Body of pancreas (tissue), 4 donors: ENCODE data around the gene APCDD1. TPM values are rescaled to one million over a fixed set of nuclear protein-coding genes. Genes with fewer than 3 reads are reported as not detected.
A peak's percentile ranks its signal among the peaks of the same experiment; 100 is the strongest.

Experiments used
- ATAC-seq: fragments of 150-250 bp; one replicate; pipeline ENCODE4 v1.9.1; 2016
- DNase-seq, 4 donors: peaks; one replicate each; pipeline ENCODE4 v3.0.0-alpha.2; 2019
- H3K27ac ChIP-seq, 4 donors: fragments of 200-600 bp; sonication (generic); 1 replicate in 3 of 4; 2 replicates in 1 of 4; pipeline versions ENCODE4 v1.5.1 to v1.6.1; 2016 to 2019; ENCODE audit warnings: mild to moderate bottlenecking in 1 of 4, mixed read lengths in 1 of 4, moderate library complexity in 1 of 4
- H3K27me3 ChIP-seq, 2 donors: fragments of 200-600 bp; sonication (generic); one replicate each; pipeline ENCODE4 v1.6.0; 2016; ENCODE audit warnings: mild to moderate bottlenecking in 1 of 2
- H3K36me3 ChIP-seq, 2 donors: fragments of 200-600 bp; sonication (generic); replicated peaks in 1 of 2; 2 replicates each; pipeline ENCODE4 v1.5.1; 2016; ENCODE audit warnings: low read depth in 2 of 2; ENCODE audit not compliant: insufficient read depth in 1 of 2
- H3K4me1 ChIP-seq: fragments of 200-600 bp; sonication (generic); one replicate; pipeline ENCODE4 v1.6.0; 2016
- H3K4me3 ChIP-seq, 2 donors: fragments of 200-600 bp; sonication (generic); 1 replicate in 1 of 2; 2 replicates in 1 of 2; pipeline ENCODE4 v1.5.1; 2016 to 2019
- H3K9me3 ChIP-seq, 3 donors: fragments of 200-600 bp; sonication (generic); 1 replicate in 2 of 3; 2 replicates in 1 of 3; pipeline ENCODE4 v1.5.1; 2016
- POLR2A ChIP-seq, 3 donors: fragments of 450-650 bp; IDR thresholded peaks; one replicate each; pipeline ENCODE4 v1.6.1; 2016; ENCODE audit warnings: antibody characterized with exemption in 3 of 3, mild to moderate bottlenecking in 2 of 3
- WGBS, 2 donors: methylation state at CpG; one replicate each; pipeline ENCODE4 v1.1.5; 2017; 5-methylcytosine and 5-hydroxymethylcytosine counted together
- intact Hi-C: fragments of 100-400 bp; cut with DNase I; formaldehyde crosslinking; loops from one replicate; pipeline ENCODE4 v1.15.1; 2023
- total RNA-seq, 2 donors: library from RNA; depleted of rRNA; stranded (reverse); fragments of >200 nt; gene quantifications; one replicate each; pipeline ENCODE4 v1.1.0, GENCODE V29; 2016
- TF ChIP-seq, protein P1 (sequence below), 7 experiments: fragments of 450-650 bp in 4 of 7; fragments of 200-600 bp in 3 of 7; sonication (generic) in 3 of 7; IDR thresholded peaks; one replicate each; pipeline ENCODE4 v1.5.1; 2016 to 2019; ENCODE audit warnings: antibody characterized with exemption in 7 of 7

Gene APCDD1
- total RNA-seq, 2 donors from 2014 or later: 8.6 to 31.3 TPM

DNA sequence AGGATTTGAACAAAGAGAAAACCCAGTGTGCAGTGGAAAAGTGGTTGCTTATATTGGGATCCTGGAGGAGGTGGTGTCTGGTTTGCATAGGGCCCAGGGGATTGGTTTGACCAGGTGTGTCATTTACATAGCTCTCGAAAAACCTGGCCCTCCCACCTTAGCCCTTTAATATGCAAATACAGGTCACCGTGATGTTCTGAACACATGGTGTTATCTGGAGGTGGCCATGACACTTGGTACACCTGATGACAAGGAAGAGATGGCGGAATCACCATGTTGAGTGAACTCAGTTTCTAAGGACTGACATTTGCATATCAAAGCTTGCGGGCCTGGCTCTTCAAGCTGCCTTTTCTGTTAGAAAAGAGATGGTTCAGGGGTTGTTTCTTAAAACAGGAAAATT lies 69.1 kb downstream of the APCDD1 start:
- DNase-seq (no peak), ATAC-seq (no peak)
- Histone ChIP-seq H3K4me3 (no peak overlapping the region), H3K4me1 (peaks cover 39% of the 10 kb centered on the region), H3K27ac (no peak overlapping the region), H3K9me3 (no peaks in the 10 kb centered on the region), H3K36me3 (no peaks in the 10 kb centered on the region), H3K27me3 (no peaks in the 10 kb centered on the region)
- no peak for TF ChIP-seq POLR2A (IDR thresholded peaks at IDR 0.05)
- TF ChIP-seq, protein P1, sequence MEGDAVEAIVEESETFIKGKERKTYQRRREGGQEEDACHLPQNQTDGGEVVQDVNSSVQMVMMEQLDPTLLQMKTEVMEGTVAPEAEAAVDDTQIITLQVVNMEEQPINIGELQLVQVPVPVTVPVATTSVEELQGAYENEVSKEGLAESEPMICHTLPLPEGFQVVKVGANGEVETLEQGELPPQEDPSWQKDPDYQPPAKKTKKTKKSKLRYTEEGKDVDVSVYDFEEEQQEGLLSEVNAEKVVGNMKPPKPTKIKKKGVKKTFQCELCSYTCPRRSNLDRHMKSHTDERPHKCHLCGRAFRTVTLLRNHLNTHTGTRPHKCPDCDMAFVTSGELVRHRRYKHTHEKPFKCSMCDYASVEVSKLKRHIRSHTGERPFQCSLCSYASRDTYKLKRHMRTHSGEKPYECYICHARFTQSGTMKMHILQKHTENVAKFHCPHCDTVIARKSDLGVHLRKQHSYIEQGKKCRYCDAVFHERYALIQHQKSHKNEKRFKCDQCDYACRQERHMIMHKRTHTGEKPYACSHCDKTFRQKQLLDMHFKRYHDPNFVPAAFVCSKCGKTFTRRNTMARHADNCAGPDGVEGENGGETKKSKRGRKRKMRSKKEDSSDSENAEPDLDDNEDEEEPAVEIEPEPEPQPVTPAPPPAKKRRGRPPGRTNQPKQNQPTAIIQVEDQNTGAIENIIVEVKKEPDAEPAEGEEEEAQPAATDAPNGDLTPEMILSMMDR (IDR thresholded peaks at IDR 0.05): no peak
- intact Hi-C loops: no loop called here
- 80 to 83% methylated on average over 4 of the region's 4 CpGs for WGBS, 2 donors

DNA sequence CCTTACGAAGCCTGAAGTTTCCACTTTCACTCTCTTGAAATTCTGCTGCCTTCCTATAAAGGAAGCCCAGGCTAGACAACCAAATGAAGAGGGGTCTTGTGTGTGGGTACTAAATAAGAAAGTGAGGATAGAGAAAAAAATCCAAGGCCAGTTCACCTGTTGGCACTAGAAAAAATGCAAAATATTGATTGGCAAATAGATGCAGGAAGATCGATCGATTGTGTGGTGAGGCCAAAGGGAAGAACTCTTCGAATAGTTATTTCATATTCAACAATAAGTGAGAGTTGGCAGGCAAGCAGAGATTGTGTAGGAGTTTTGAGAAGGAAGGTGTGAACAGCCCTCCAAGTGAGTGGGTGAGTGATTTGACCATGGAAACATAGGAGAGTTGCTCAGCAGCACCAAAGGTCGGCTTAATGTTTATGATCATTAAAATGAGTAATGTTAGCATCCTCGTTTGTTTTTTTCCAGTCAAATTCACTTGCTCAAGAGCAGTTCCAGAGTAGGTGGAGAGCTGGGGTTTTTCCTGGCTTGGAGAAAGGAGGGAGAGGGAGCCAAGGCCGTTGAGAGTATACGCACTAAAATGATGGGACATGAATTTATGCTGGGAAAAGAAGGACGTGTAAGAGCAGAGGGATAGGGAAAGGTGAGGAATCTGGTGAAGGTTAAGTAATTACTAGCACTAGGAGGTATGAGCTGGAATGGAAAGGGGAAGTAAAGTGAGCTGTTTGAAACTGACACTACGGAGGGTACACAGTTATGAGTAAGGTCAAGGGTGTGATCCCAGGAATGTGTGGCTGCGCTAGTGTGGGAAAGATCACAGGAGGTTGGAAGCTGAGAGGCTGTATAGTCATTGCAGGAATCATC lies 70.3 kb downstream of the APCDD1 start:
- Histone ChIP-seq H3K27me3 (no peaks in the 10 kb centered on the region), H3K36me3 (no peaks in the 10 kb centered on the region), H3K9me3 (no peaks in the 10 kb centered on the region), H3K4me3 (no peak overlapping the region), H3K27ac (peak overlapping the region; percentile 73 to 91 (median 89)), H3K4me1 (peaks cover 27% of the 10 kb centered on the region)
- ATAC-seq: peak; percentile 41
- intact Hi-C loops: no loop called here
- TF ChIP-seq POLR2A (IDR thresholded peaks at IDR 0.05): peak in 1 of 3 donors; percentile 12
- TF ChIP-seq, protein P1 (IDR thresholded peaks at IDR 0.05): no peak
- peak in 2 of 4 donors; percentile 47 to 53 for DNase-seq
- WGBS, 2 donors: 19 to 25% methylated on average over 11 of the region's 11 CpGs

DNA sequence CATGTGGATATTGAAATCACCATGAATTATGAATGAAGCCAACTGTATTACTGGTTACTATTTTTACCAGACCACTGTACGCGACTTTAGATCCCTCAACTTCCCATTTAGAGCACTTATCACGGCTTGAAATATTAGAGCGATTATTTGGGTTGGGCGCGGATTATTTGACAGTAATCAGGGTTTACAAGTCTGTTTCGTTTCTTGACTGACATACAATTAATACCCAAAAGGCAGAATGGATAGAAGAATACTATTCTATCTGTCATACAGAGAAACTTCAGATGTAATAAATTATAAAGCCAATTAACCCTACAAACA lies 70.9 kb downstream of the APCDD1 start:
- TF ChIP-seq POLR2A (IDR thresholded peaks at IDR 0.05): no peak
- TF ChIP-seq, protein P1 (IDR thresholded peaks at IDR 0.05): no peak
- no peaks in the 10 kb centered on the region for H3K27me3 ChIP-seq
- H3K36me3 ChIP-seq: no peaks in the 10 kb centered on the region
- ATAC-seq: no peak
- intact Hi-C loops: no loop called here
- H3K4me3 ChIP-seq: no peak overlapping the region
- no peak for DNase-seq
- 26 to 31% methylated on average over 7 of the region's 7 CpGs for WGBS, 2 donors
- H3K27ac ChIP-seq: peak overlapping the region; percentile 73 to 91 (median 89)
- no peaks in the 10 kb centered on the region for H3K9me3 ChIP-seq
- peaks cover 22% of the 10 kb centered on the region for H3K4me1 ChIP-seq

DNA sequence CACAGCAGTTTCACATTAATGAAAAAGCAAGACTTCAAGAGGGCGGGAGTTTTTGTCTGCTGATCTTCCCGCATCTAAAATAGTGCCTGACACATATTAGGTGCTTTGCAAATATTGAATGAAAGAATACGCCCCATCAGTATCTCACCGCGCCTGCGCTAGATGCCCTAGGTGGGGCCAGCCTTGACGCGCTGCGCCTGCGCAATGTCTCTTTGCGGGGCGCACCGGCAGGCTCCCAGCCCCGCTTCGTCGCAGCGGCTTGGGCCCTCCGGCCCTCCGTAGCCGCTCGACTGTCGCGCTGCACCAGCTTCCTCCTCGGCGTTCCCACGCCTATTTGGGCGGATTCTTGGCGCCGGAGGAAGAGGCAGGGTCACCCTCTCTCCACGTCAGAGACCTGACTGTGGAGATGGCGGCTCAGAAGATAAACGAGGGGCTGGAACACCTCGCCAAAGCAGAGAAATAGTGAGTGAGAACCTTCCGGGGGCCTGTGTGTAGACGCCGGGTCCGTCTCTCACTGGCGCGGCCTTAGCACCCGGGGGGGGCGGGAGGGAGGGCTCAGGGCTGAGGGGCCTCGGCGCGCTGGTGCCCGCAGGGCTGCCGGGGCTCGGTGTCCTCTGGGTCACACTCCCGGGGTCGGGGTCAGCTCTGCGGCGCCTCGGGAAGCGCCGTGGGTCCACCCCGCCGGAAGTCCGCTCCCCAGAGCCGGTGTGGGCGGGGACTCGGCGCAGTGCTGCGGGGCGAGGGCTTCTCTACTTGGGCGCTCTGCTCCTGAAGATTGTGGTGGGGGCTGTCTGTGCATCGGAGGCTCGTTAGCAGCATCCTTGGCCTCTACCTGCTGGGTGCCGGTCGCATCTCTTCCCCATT lies 71.5 kb downstream of the APCDD1 start, which contains the start of gene NAPG:
TSS of gene NAPG (plus strand) at position 331 of the 864 bp plus-strand sequence. CDS start at position 407, 76 bp downstream.
- H3K27ac ChIP-seq: peak within 1 kb of the TSS; percentile 73 to 91 (median 89)
- H3K9me3 ChIP-seq: no peaks in the 10 kb centered on the region
- H3K27me3 ChIP-seq: no peaks in the 10 kb centered on the region
- peaks cover 22% of the 10 kb centered on the region for H3K4me1 ChIP-seq
- H3K36me3 ChIP-seq: no peaks in the 10 kb centered on the region
- WGBS, 2 donors: 1% methylated on average over 10 to 66 of the region's 68 CpGs
- DNase-seq (peak; percentile 89 to 93 (median 92)), ATAC-seq (peak; percentile 90)
- TF ChIP-seq, protein P1 (IDR thresholded peaks at IDR 0.05): no peak
- peak in 2 of 3 donors; percentile 72 to 73 for TF ChIP-seq POLR2A (IDR thresholded peaks at IDR 0.05)
- intact Hi-C loops: no loop called here
- H3K4me3 ChIP-seq: peak within 1 kb of the TSS; percentile 89 to 92
